ENCODE results near the gene RUBCN. TPM values are rescaled to one million over a fixed set of nuclear protein-coding genes. Genes with fewer than 3 reads are reported as not detected.

The RUBCN gene
- 10 to 100 TPM; 47.8 to 99.6 (median 60.1) TPM for total RNA-seq

GRCh38 chr3:197736491-197737318, at the start of gene RUBCN:
Gene RUBCN, minus strand, starts transcription at chr3:197736904. Its CDS starts 185 bp downstream, at chr3:197736719.
- TF ChIP-seq EP300 (IDR thresholded peaks at IDR 0.05) (no peak), POLR2AphosphoS5 (IDR thresholded peaks at IDR 0.05) (peak; percentile 67), POLR2A (IDR thresholded peaks at IDR 0.05) (peak; percentile 77 to 84)
- TF ChIP-seq, protein P1, sequence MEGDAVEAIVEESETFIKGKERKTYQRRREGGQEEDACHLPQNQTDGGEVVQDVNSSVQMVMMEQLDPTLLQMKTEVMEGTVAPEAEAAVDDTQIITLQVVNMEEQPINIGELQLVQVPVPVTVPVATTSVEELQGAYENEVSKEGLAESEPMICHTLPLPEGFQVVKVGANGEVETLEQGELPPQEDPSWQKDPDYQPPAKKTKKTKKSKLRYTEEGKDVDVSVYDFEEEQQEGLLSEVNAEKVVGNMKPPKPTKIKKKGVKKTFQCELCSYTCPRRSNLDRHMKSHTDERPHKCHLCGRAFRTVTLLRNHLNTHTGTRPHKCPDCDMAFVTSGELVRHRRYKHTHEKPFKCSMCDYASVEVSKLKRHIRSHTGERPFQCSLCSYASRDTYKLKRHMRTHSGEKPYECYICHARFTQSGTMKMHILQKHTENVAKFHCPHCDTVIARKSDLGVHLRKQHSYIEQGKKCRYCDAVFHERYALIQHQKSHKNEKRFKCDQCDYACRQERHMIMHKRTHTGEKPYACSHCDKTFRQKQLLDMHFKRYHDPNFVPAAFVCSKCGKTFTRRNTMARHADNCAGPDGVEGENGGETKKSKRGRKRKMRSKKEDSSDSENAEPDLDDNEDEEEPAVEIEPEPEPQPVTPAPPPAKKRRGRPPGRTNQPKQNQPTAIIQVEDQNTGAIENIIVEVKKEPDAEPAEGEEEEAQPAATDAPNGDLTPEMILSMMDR (IDR thresholded peaks at IDR 0.05) = peak in 1 of 4 experiments; percentile 17
- no peaks in the 10 kb centered on the region for H3K36me3 ChIP-seq
- peak within 1 kb of the TSS; percentile 91 to 93 for H3K4me3 ChIP-seq
- H3K9me3 ChIP-seq = no peaks in the 10 kb centered on the region
- H3K4me1 ChIP-seq = peaks cover 2 to 28% (median 11%) of the 10 kb centered on the region in 3 donors
- 0 to 1% methylated on average over 2 to 10 of the region's 92 CpGs for WGBS, 2 donors (ENCODE audit: low coverage in 1 of 2)
- peak within 1 kb of the TSS; percentile 74 to 94 (median 88) for H3K27ac ChIP-seq
- H3K27me3 ChIP-seq = no peaks in the 10 kb centered on the region
- peak; percentile 99 for ATAC-seq

- peaks cover 0 to 80% of the 10 kb centered on the region in 2 donors for H3K36me3 ChIP-seq
- H3K27me3 ChIP-seq = no peaks in the 10 kb centered on the region
- no peaks in the 10 kb centered on the region for H3K4me1 ChIP-seq
- no peak for ATAC-seq
- no peak overlapping the region for H3K4me3 ChIP-seq
- H3K9me3 ChIP-seq = no peaks in the 10 kb centered on the region
- TF ChIP-seq POLR2A (IDR thresholded peaks at IDR 0.05) = no peak
- 95 to 99% methylated on average over 7 of the region's 7 CpGs for WGBS, 2 donors (ENCODE audit: low coverage in 1 of 2)
- no peak overlapping the region for H3K27ac ChIP-seq
These were observed 47.4 kb upstream of the RUBCN start for GRCh38 chr3:197784019-197784585.

DNA sequence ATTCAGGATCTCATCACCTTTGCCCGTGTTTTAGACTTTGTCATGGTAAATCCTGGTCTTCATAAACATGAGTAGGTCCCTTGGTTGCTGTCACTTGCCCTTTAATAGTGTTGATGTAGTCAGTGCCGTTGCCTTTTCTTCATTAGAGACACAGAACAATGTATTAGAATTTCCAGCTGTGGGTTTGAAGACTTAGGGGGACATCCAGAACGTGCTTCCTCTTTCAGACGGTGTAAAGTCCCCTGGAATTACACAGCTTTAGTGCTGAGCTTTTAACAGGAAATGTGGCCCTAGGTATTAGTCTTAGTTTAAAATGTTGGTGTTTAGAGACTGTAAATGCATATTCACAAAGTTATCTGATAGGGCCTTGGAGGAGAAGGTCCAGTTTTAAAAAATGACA, 45.5 kb upstream of the RUBCN start:
- H3K9me3 ChIP-seq = no peaks in the 10 kb centered on the region
- no peak for ATAC-seq

DNA sequence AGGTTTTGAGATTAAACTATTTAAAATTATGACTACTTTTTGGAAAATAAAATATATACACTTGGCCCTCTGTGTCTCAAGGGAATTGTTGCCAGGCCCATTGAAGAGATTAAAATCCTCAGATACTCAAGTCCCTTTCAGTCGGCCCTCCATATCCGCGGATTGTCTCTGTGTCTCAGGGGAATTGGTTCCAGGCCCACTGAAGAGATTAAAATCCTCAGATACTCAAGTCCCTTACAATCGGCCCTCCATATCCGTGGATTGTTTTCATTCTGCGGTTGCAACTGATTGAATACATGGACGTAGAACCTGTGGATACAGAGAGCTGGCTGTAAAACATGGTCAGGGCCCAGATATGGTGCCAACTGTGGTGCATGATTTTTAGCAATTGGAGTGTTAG, 38.6 kb upstream of the RUBCN start:
- Histone ChIP-seq H3K27me3 (no peaks in the 10 kb centered on the region), H3K9me3 (no peaks in the 10 kb centered on the region), H3K27ac (no peak overlapping the region), H3K4me1 (no peaks in the 10 kb centered on the region), H3K36me3 (peaks cover 0 to 96% of the 10 kb centered on the region in 2 donors), H3K4me3 (no peak overlapping the region)
- 50 to 85% methylated on average over 2 to 3 of the region's 7 CpGs for WGBS, 2 donors (ENCODE audit: low coverage in 1 of 2)
- no peak for ATAC-seq
- TF ChIP-seq POLR2A (IDR thresholded peaks at IDR 0.05) (no peak), EP300 (IDR thresholded peaks at IDR 0.05) (no peak), POLR2AphosphoS5 (IDR thresholded peaks at IDR 0.05) (no peak)
- TF ChIP-seq, protein P1 (IDR thresholded peaks at IDR 0.05) = no peak

More for the DNA sequence above, 45.5 kb upstream of the RUBCN start:
- Histone ChIP-seq H3K27ac (no peak overlapping the region), H3K36me3 (peaks cover 0 to 92% of the 10 kb centered on the region in 2 donors), H3K4me1 (no peaks in the 10 kb centered on the region), H3K4me3 (no peak overlapping the region), H3K27me3 (no peaks in the 10 kb centered on the region)
- WGBS, 2 donors (ENCODE audit: low coverage in 1 of 2) = 81 to 86% methylated on average over 3 to 4 of the region's 4 CpGs
- TF ChIP-seq EP300 (IDR thresholded peaks at IDR 0.05) (no peak), POLR2AphosphoS5 (IDR thresholded peaks at IDR 0.05) (no peak), POLR2A (IDR thresholded peaks at IDR 0.05) (no peak)
- TF ChIP-seq, protein P1 (IDR thresholded peaks at IDR 0.05) = no peak

DNA sequence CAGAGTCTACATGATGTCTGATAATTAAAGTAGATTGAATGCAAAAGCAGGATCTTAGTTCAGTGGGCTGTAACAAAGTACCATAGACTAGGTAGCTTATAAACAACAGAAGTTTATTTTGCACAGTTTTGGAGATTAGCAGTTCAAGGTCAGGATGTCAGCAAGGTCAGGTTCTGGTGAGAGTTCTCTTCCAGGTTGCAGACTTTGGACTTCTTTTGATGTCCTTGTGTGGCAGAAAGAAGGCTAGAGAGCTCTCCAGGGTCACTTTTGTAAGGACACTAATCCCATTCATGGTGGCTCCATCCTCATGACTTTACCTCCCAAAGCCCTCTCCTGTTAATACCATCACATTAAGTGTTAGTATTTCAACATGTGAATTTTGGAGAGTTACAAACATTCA, 25.1 kb upstream of the RUBCN start:
- no peak overlapping the region for H3K27ac ChIP-seq
- H3K36me3 ChIP-seq = peaks cover 0 to 72% of the 10 kb centered on the region in 2 donors
- H3K4me1 ChIP-seq = peaks cover 0 to 2% (median 0%) of the 10 kb centered on the region in 3 donors
- H3K4me3 ChIP-seq = no peak overlapping the region
- ATAC-seq = no peak
- no peaks in the 10 kb centered on the region for H3K9me3 ChIP-seq
- TF ChIP-seq POLR2A (IDR thresholded peaks at IDR 0.05) (no peak), POLR2AphosphoS5 (IDR thresholded peaks at IDR 0.05) (no peak), EP300 (IDR thresholded peaks at IDR 0.05) (no peak)
- TF ChIP-seq, protein P1 (IDR thresholded peaks at IDR 0.05) = no peak
- no peaks in the 10 kb centered on the region for H3K27me3 ChIP-seq

Measured in gastroesophageal sphincter (tissue), 4 donors.